ENCODE data around the gene FAAH2. TPM values are rescaled to one million over a fixed set of nuclear protein-coding genes. Genes with fewer than 3 reads are reported as not detected.
"Not testable (repeated sequence)": the region's sequence is repeated elsewhere in the genome, so short reads cannot be mapped to it uniquely, and the experiment has no call there.

Gene FAAH2
- total RNA-seq, 4 donors from 2014 or later, result not detected

DNA sequence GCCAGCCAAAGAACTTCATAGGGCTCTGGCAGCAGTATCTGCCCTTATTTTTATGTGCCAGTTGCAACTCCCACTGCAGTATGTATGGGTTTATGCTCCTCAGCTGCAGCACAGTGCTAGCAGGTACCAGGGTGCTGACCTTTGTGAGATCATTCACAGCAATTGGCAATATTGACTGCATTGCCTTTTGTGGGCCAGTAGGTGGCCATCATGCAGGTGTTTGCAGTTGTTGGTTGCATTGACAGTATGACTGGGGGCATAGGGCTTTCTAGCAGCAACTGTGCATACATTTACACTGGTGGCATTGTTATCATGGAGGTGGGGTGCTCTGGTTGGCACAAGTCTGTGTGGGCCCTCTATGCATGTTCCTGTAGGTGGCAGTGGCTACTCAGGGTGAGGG lies 42.5 kb downstream of the FAAH2 start:
- intact Hi-C loops (cut with DNase I; ENCODE audit: low total_unique reads), result no loop called here
- DNase-seq (no peak), ATAC-seq (no peak)
- H3K36me3 ChIP-seq, result no peaks in the 10 kb centered on the region
- no peak overlapping the region for H3K4me3 ChIP-seq
- in situ Hi-C loops (cut with MboI; ENCODE audit: low sequenced_read_pairs in 4 of 4), result no loop called here
- no peak overlapping the region for H3K27ac ChIP-seq
- no peaks in the 10 kb centered on the region for H3K27me3 ChIP-seq
- no peak for TF ChIP-seq POLR2A (IDR thresholded peaks at IDR 0.05)
- TF ChIP-seq, protein P1, sequence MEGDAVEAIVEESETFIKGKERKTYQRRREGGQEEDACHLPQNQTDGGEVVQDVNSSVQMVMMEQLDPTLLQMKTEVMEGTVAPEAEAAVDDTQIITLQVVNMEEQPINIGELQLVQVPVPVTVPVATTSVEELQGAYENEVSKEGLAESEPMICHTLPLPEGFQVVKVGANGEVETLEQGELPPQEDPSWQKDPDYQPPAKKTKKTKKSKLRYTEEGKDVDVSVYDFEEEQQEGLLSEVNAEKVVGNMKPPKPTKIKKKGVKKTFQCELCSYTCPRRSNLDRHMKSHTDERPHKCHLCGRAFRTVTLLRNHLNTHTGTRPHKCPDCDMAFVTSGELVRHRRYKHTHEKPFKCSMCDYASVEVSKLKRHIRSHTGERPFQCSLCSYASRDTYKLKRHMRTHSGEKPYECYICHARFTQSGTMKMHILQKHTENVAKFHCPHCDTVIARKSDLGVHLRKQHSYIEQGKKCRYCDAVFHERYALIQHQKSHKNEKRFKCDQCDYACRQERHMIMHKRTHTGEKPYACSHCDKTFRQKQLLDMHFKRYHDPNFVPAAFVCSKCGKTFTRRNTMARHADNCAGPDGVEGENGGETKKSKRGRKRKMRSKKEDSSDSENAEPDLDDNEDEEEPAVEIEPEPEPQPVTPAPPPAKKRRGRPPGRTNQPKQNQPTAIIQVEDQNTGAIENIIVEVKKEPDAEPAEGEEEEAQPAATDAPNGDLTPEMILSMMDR (IDR thresholded peaks at IDR 0.05 in 4 of 5, conservative IDR thresholded peaks at IDR 0.05 in 1 of 5), result no peak
- no peaks in the 10 kb centered on the region for H3K9me3 ChIP-seq
- H3K4me1 ChIP-seq, result no peaks in the 10 kb centered on the region

DNA sequence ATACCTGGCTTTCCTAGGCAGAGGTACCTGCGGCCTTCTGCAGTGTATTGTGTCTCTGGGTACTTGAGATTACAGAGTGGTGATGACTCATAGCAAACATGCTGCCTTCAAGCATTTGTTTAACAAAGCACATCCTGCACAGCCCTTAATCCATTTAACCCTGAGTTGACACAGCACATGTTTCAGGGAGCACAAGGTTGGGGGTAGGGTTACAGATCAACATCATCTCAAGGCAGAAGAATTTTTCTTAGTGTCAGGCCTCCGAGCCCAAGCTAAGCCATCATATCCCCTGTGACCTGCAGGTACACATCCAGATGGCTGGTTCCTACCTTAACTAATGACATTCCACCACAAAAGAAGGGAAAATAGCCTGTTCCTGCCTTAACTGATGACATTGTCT lies 49.3 kb downstream of the FAAH2 start:
- in situ Hi-C loops (cut with MboI; ENCODE audit: low sequenced_read_pairs in 4 of 4); H3K27ac ChIP-seq; ATAC-seq; H3K9me3 ChIP-seq; H3K36me3 ChIP-seq; H3K4me1 ChIP-seq; DNase-seq; H3K4me3 ChIP-seq; H3K27me3 ChIP-seq; intact Hi-C loops (cut with DNase I; ENCODE audit: low total_unique reads): not testable (repeated sequence)

DNA sequence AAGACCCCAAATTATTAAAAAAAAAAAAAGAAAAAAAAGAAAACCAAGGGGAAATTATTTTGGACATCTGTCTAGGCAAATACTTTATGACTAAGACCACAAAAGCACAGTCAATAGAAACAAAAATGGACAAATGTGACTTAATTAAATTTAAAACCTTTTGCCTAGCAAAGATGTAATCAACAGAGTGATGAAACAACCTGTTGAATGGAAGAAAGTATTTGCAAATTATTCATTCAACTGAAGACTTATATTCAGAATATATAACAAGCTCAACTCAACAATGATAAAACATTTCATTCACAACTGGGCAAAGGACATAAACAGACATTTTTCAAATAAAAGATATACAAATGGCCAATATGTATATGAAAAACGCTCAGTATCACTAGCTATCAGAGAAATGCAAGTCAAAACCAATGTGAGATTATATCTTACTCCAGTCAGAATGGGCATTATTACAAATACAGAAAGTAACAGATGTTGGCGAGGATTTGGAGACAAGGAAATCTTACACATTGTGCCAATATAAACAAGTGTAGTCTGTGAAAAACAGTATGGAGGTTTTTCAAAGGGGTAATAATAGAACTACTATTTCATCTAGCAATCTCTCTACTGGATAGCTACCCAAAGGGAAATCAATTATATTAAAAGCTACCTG lies 67.1 kb downstream of the FAAH2 start:
- Histone ChIP-seq H3K27ac (no peak overlapping the region), H3K9me3 (no peaks in the 10 kb centered on the region), H3K36me3 (no peaks in the 10 kb centered on the region), H3K27me3 (no peaks in the 10 kb centered on the region), H3K4me1 (no peaks in the 10 kb centered on the region), H3K4me3 (no peak overlapping the region)
- ATAC-seq (no peak), DNase-seq (no peak)
- TF ChIP-seq, protein P1 (IDR thresholded peaks at IDR 0.05 in 4 of 5, conservative IDR thresholded peaks at IDR 0.05 in 1 of 5), result no peak
- TF ChIP-seq POLR2A (IDR thresholded peaks at IDR 0.05), result no peak
- in situ Hi-C loops (cut with MboI; ENCODE audit: low sequenced_read_pairs in 4 of 4) (no loop called here), intact Hi-C loops (cut with DNase I; ENCODE audit: low total_unique reads) (no loop called here)

DNA sequence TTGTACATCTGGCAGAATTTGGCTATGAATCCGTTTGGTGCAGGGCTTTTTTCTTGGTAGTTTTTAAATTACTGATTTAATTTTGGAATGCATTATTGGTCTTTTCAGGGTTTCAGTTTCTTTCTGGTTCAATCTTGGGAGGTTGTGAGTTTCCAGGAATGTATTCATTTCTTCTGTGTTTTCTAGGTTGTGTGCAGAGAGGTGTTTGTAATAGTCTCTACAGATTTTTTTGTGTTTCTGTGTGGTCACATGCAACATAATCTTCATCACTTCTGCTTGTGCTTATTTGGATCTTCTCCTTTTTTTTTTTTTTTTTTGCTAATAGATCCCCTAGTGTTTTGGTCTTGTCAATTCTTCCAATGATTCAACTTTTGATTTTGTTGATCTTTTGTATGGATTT lies 77.6 kb downstream of the FAAH2 start:
- in situ Hi-C loops (cut with MboI; ENCODE audit: low sequenced_read_pairs in 4 of 4), result no loop called here
- Histone ChIP-seq H3K9me3 (no peaks in the 10 kb centered on the region), H3K27ac (no peak overlapping the region), H3K4me1 (no peaks in the 10 kb centered on the region), H3K36me3 (no peaks in the 10 kb centered on the region), H3K27me3 (no peaks in the 10 kb centered on the region), H3K4me3 (no peak overlapping the region)
- no peak for TF ChIP-seq POLR2A (IDR thresholded peaks at IDR 0.05)
- TF ChIP-seq, protein P1 (IDR thresholded peaks at IDR 0.05 in 4 of 5, conservative IDR thresholded peaks at IDR 0.05 in 1 of 5), result no peak
- intact Hi-C loops (cut with DNase I; ENCODE audit: low total_unique reads), result no loop called here
- ATAC-seq (no peak), DNase-seq (no peak)

DNA sequence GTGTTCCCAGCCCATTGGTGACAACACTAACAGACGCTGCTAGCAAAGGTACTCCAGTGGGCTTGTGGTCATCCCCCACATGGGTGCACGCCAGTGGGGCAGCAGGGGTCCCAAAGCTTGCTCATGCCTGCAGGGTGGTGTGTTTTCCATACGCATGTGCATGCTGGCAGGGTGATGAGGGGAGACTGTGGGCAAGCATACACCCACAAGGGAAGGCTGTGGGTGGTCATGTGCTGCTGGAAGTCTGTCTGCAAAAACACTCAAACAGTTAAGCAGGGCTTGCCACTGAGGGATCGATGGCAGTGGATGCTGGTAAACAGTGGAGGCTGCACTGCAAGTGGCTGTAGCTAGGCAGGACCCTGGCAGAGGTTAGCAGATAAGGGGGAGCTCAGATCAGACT lies 79.9 kb downstream of the FAAH2 start:
- Histone ChIP-seq H3K4me3 (no peak overlapping the region), H3K36me3 (no peaks in the 10 kb centered on the region), H3K27ac (no peak overlapping the region), H3K9me3 (no peaks in the 10 kb centered on the region), H3K27me3 (no peaks in the 10 kb centered on the region), H3K4me1 (no peaks in the 10 kb centered on the region)
- intact Hi-C loops (cut with DNase I; ENCODE audit: low total_unique reads), result no loop called here
- TF ChIP-seq, protein P1 (IDR thresholded peaks at IDR 0.05 in 4 of 5, conservative IDR thresholded peaks at IDR 0.05 in 1 of 5), result no peak
- TF ChIP-seq POLR2A (IDR thresholded peaks at IDR 0.05), result no peak
- ATAC-seq, result no peak
- no peak for DNase-seq
- in situ Hi-C loops (cut with MboI; ENCODE audit: low sequenced_read_pairs in 4 of 4), result no loop called here
